HepG2 (cell line): ENCODE results near the gene SLC9A8. TPM values are rescaled to one million over a fixed set of nuclear protein-coding genes. Genes with fewer than 3 reads are reported as not detected.

Experiments
- CREM ChIP-seq, 2 experiments: sonication (generic) in 1 of 2; formaldehyde crosslinking in 1 of 2; IDR thresholded peaks; 2 replicates each; pipeline versions ENCODE4 v1.4.0 to v1.6.1; 2016 to 2020; ENCODE audit warnings: antibody characterized with exemption in 1 of 2, mild to moderate bottlenecking in 1 of 2, missing genetic modification reagents in 1 of 2
- JDP2 ChIP-seq: sonication (generic); formaldehyde crosslinking; IDR thresholded peaks from 2 replicates; pipeline ENCODE4 v1.8.1; 2022; ENCODE audit warnings: missing genetic modification reagents, borderline replicate concordance
- KIAA2018 ChIP-seq: sonication (generic); formaldehyde crosslinking; IDR thresholded peaks from 2 replicates; pipeline ENCODE4 v1.5.0; 2020; ENCODE audit warnings: mild to moderate bottlenecking, missing genetic modification reagents, borderline replicate concordance
- PCBP2 ChIP-seq: fragments of 200-400 bp; formaldehyde crosslinking; optimal IDR thresholded peaks from 2 replicates; pipeline ENCODE3; 2018; ENCODE audit warnings: low read length, low read depth; ENCODE audit not compliant: poor library complexity, severe bottlenecking
- POGK ChIP-seq: sonication (generic); formaldehyde crosslinking; conservative IDR thresholded peaks from 2 replicates; pipeline ENCODE4 v1.8.0; 2022; ENCODE audit warnings: mild to moderate bottlenecking, moderate library complexity, missing genetic modification reagents
- RBM22 ChIP-seq: fragments of 200-400 bp; formaldehyde crosslinking; optimal IDR thresholded peaks from 2 replicates; pipeline ENCODE3; 2017; ENCODE audit warnings: mild to moderate bottlenecking, low read length, moderate library complexity
- REL ChIP-seq: sonication (generic); formaldehyde crosslinking; conservative IDR thresholded peaks from 2 replicates; pipeline ENCODE4 v1.8.0; 2022; ENCODE audit warnings: mild to moderate bottlenecking, missing genetic modification reagents, moderate library complexity
- RNF219 ChIP-seq: sonication (generic); formaldehyde crosslinking; IDR thresholded peaks from 2 replicates; pipeline ENCODE4 v1.5.0; 2020; ENCODE audit warnings: mild to moderate bottlenecking, missing genetic modification reagents
- ZNF317 ChIP-seq: sonication (generic); formaldehyde crosslinking; IDR thresholded peaks from 2 replicates; pipeline ENCODE4 v1.5.0; 2020; ENCODE audit warnings: mild to moderate bottlenecking, missing genetic modification reagents
- ZNF383 ChIP-seq: sonication (generic); formaldehyde crosslinking; IDR thresholded peaks from 2 replicates; pipeline ENCODE4 v1.4.0; 2020; ENCODE audit warnings: missing genetic modification reagents, mild to moderate bottlenecking, borderline replicate concordance
- ZNF510 ChIP-seq: sonication (generic); formaldehyde crosslinking; IDR thresholded peaks from 2 replicates; pipeline ENCODE4 v1.4.0; 2020; ENCODE audit warnings: low read depth, mild to moderate bottlenecking, missing genetic modification reagents
- ZNF670 ChIP-seq: sonication (generic); formaldehyde crosslinking; IDR thresholded peaks from 2 replicates; pipeline ENCODE4 v1.8.0; 2022; ENCODE audit warnings: mild to moderate bottlenecking, missing genetic modification reagents, borderline replicate concordance
- ZNF775 ChIP-seq: sonication (generic); formaldehyde crosslinking; IDR thresholded peaks from 2 replicates; pipeline ENCODE4 v1.4.0; 2020; ENCODE audit warnings: missing genetic modification reagents, mild to moderate bottlenecking, moderate library complexity, borderline replicate concordance
- polyA plus RNA-seq, 8 experiments: library from polyadenylated mRNA; depleted of rRNA in 3 of 8; stranded (reverse) in 7 of 8; unstranded in 1 of 8; fragments of >200 nt; fragmentation: Illumina TruSeq in 4 of 8; extraction: Trizol in 4 of 8; gene quantifications; 2 replicates each; pipeline versions ENCODE4 v1.2.1 to v1.2.3, GENCODE V29; 2011 to 2016; ENCODE audit warnings: low read depth in 4 of 8, missing spikeins in 1 of 8, mixed read lengths in 1 of 8; ENCODE audit not compliant: insufficient read depth in 1 of 8
- total RNA-seq, 5 experiments: library from RNA; depleted of rRNA; stranded (reverse); fragments of >200 nt; fragmentation: Illumina TruSeq; extraction: Trizol; gene quantifications; 2 replicates each; pipeline ENCODE4 v1.2.3, GENCODE V29; 2016; ENCODE audit warnings: low read depth in 1 of 5

The SLC9A8 gene
- total and polyA plus RNA-seq, 2 of the 13 experiments (the other 11 are each of a cell fraction or from before 2014, with no cell fraction given) = 4.1 to 7.4 TPM

- TF ChIP-seq KIAA2018 (CRISPR knock-in tag) = no peak
- peak; percentile 63; the same call in 1 of the 2 replicates for TF ChIP-seq ZNF510 (CRISPR knock-in tag)
- TF ChIP-seq RNF219 (CRISPR knock-in tag) = peak; percentile 69; the same call in 1 of the 2 replicates
- TF ChIP-seq ZNF317 (CRISPR knock-in tag) = peak; percentile 48; the same call in 1 of the 2 replicates
- TF ChIP-seq ZNF775 = peak; percentile 53; the same call in 1 of the 2 replicates
- no peak for TF ChIP-seq PCBP2
- TF ChIP-seq REL (CRISPR knock-in tag) = no peak
- TF ChIP-seq CREM (IDR thresholded peaks at IDR 0.05) = peak; percentile 80; the same call in 1 of the 2 replicates
- no peak for TF ChIP-seq CREM (CRISPR knock-in tag; IDR thresholded peaks at IDR 0.05)
- TF ChIP-seq ZNF383 (CRISPR knock-in tag) = no peak
- TF ChIP-seq RBM22 = peak; percentile 95
- TF ChIP-seq ZNF670 (CRISPR knock-in tag) = no peak; the same call in 1 of the 2 replicates
- TF ChIP-seq JDP2 (CRISPR knock-in tag) = no peak; the same call in 1 of the 2 replicates
- peak; percentile 25; the same call in 1 of the 2 replicates for TF ChIP-seq POGK (CRISPR knock-in tag)
Observed at GRCh38 chr20:49916146-49917002, 103.7 kb downstream of the SLC9A8 start (continued).
